Kidney (tissue), 22 donors: ENCODE data around the gene THOC6. TPM values are rescaled to one million over a fixed set of nuclear protein-coding genes. Genes with fewer than 3 reads are reported as not detected.

Source experiments
- DNase-seq, 5 donors: peaks; one replicate each; pipeline ENCODE4 v3.0.0-alpha.2; 2013 to 2020
- FAIRE-seq: peaks from 2 replicates; lab custom pipeline; 2012; peaks lifted over from hg19 to GRCh38; lab: Jason Lieb, UNC
- H3K27ac ChIP-seq, 2 donors: one replicate each; pipeline ENCODE4 v1.7.0; 2013; ENCODE audit warnings: low read depth in 2 of 2, low read length in 2 of 2, inconsistent platforms in 1 of 2
- H3K27me3 ChIP-seq: one replicate; pipeline ENCODE4 v1.7.1; 2013; ENCODE audit warnings: low read length, inconsistent platforms; ENCODE audit not compliant: control insufficient read depth, insufficient read depth
- H3K36me3 ChIP-seq, 3 donors: one replicate each; pipeline versions ENCODE4 v1.7.0 to v1.7.1; 2013; ENCODE audit warnings: low read length in 3 of 3, control low read depth in 1 of 3, inconsistent platforms in 1 of 3; ENCODE audit not compliant: insufficient read depth in 3 of 3, control insufficient read depth in 2 of 3
- H3K4me1 ChIP-seq, 3 donors: one replicate each; pipeline versions ENCODE4 v1.7.0 to v1.7.1; 2013; ENCODE audit warnings: low read length in 3 of 3, inconsistent platforms in 1 of 3, low read depth in 1 of 3; ENCODE audit not compliant: control insufficient read depth in 2 of 3, insufficient read depth in 2 of 3
- H3K4me3 ChIP-seq, 3 donors: one replicate each; pipeline versions ENCODE4 v1.7.0 to v1.8.1; 2013; ENCODE audit warnings: low read length in 3 of 3, control low read depth in 1 of 3, inconsistent platforms in 1 of 3
- H3K9ac ChIP-seq, 3 donors: one replicate each; pipeline versions ENCODE4 v1.7.0 to v1.7.1; 2013; ENCODE audit warnings: low read length in 3 of 3, control low read depth in 1 of 3, inconsistent platforms in 1 of 3
- H3K9me3 ChIP-seq, 3 donors: one replicate each; pipeline versions ENCODE4 v1.7.0 to v1.7.1; 2013; ENCODE audit warnings: low read length in 3 of 3, control low read depth in 1 of 3, inconsistent platforms in 1 of 3; ENCODE audit not compliant: control insufficient read depth in 2 of 3, insufficient read depth in 1 of 3
- intact Hi-C: fragments of 100-400 bp; cut with DNase I; formaldehyde crosslinking; loops from one replicate; pipeline ENCODE4 v1.11.1; 2022
- long read RNA-seq, 10 donors: library from polyadenylated mRNA in 1 of 10; unstranded in 1 of 10; transcript quantifications; one replicate each; pipeline ENCODE4 v2.0.0 and lab custom pipeline, GENCODE V29; 2021 to 2026
- polyA plus RNA-seq: library from polyadenylated mRNA; stranded (reverse); fragments of 350-450 nt; fragmentation: Illumina TruSeq; extraction: RNeasy Lipid Tissue Mini Kit (QIAGEN cat#74804); gene quantifications from one replicate; pipeline ENCODE4 v1.2.3, GENCODE V29; 2014; ENCODE audit warnings: low read depth, low replicate concordance; ENCODE audit not compliant: insufficient read depth
- total RNA-seq: library from RNA; stranded (reverse); fragmentation: NEBNext Ultra II Directional; extraction: Animal tissue kit (Norgen Biotek cat#: 25700); gene quantifications from one replicate; pipeline ENCODE4 v1.2.1, GENCODE V29; 2021
- TF ChIP-seq, protein P1 (sequence below): IDR thresholded peaks from 3 replicates; pipeline ENCODE4 v1.5.1; 2012; ENCODE audit warnings: mild to moderate bottlenecking, moderate library complexity, borderline replicate concordance; ENCODE audit not compliant: insufficient read depth; ENCODE audit errors: extremely low read depth
- donor health status: control.
- donor health status: control.
- donor health status: control.
- donor health status: control.
- donor health status: control.
- donor health status: DM: yes; HTN: yes; CAD: no.
- donor health status: Normal renal cell carcinoma (clear cell type).

THOC6 gene
- total RNA-seq (26.1 TPM), polyA plus RNA-seq (21.2 TPM)
- long read RNA-seq, donor 1, transcript THOC6-202 (13 exons, 1,419 nt), result major isoform, 8 of 8 reads
- long read RNA-seq, donor 1, partial matches to known transcripts, result 0 of 8 reads
- long read RNA-seq, donor 1, other reads (novel, unspliced or antisense), result 0 of 8 reads
- long read RNA-seq, donor 2, transcript THOC6-202 (13 exons, 1,419 nt), result major isoform, 10 of 11 reads
- long read RNA-seq, donor 2, partial matches to known transcripts, result 0 of 11 reads
- long read RNA-seq, donor 2, other reads (novel, unspliced or antisense), result 0 of 11 reads
- long read RNA-seq, donor 3, partial matches to known transcripts, result 5 of 10 reads
- long read RNA-seq, donor 3, other reads (novel, unspliced or antisense), result 0 of 10 reads
- long read RNA-seq, donor 4, transcript THOC6-202 (13 exons, 1,419 nt), result major isoform, 11 of 11 reads
- long read RNA-seq, donor 4, partial matches to known transcripts, result 0 of 11 reads
- long read RNA-seq, donor 4, other reads (novel, unspliced or antisense), result 0 of 11 reads
- long read RNA-seq, donor 5, result 0 reads
- long read RNA-seq, donor 6, partial matches to known transcripts, result 0 of 4 reads
- long read RNA-seq, donor 6, other reads (novel, unspliced or antisense), result 0 of 4 reads
- long read RNA-seq, donor 7, transcript THOC6-202 (13 exons, 1,419 nt), result major isoform, 12 of 22 reads
- long read RNA-seq, donor 7, partial matches to known transcripts, result 2 of 22 reads
- long read RNA-seq, donor 7, other reads (novel, unspliced or antisense), result 8 of 22 reads
- long read RNA-seq, donor 8, transcript THOC6-202 (13 exons, 1,419 nt), result major isoform, 5 of 5 reads
- long read RNA-seq, donor 8, partial matches to known transcripts, result 0 of 5 reads
- long read RNA-seq, donor 8, other reads (novel, unspliced or antisense), result 0 of 5 reads
- long read RNA-seq, donor 9, partial matches to known transcripts, result 0 of 3 reads
- long read RNA-seq, donor 9, other reads (novel, unspliced or antisense), result 0 of 3 reads
- long read RNA-seq, donor 10, transcript THOC6-202 (13 exons, 1,419 nt), result major isoform, 6 of 8 reads
- long read RNA-seq, donor 10, partial matches to known transcripts, result 0 of 8 reads
- long read RNA-seq, donor 10, other reads (novel, unspliced or antisense), result 0 of 8 reads

DNA sequence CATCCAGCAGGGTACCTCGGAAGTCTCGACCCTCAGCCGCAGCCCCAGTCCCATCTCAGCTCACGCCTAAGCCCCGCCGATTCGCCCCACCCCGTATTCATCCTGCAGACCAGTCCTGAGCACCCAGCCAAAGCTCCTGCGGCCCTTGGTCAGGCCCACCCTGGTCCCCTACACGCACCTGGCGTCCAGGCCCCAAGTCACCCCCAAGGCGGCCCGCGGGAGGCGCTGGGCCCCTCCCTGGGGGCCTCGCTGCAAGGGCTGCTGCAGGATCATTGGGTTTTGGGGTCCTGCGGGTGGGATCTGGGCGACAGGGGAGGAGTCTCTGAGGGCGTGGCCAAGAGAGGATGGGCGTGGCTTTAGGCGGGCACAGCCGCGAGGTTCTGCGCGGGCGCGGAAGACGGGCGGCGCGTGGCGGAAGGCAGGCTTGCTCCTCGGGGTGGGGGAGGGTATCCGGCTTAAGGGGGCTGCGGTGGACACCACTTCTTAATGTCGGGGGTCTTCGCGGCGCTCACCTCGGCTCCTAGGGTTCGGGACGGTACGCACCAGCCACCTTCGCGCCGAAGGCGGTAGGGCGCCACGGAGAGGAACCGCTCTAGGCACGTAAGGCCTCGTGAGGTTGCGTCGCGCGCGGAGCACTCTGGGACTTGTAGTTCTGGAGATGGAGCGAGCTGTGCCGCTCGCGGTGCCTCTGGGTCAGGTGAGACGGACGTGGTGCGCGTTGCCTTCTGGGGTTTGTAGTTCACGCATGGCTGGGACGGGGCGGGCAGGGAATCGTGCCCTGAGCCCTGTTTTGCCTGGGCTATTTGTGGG lies at the start of gene THOC6, which contains the start of gene HCFC1R1:
Gene THOC6 (plus strand): TSS at position 367 of the 810 bp plus-strand sequence. CDS start 292 bp downstream, at position 659.
Gene HCFC1R1 (minus strand): TSS at position 274 of the 810 bp plus-strand sequence. CDS start 1 bp downstream, at position 273.
- Histone ChIP-seq H3K27me3 (peaks cover 2% of the 10 kb centered on the region), H3K9ac (peak within 1 kb of the TSS; percentile 37 to 89 (median 65)), H3K36me3 (peaks cover 2 to 5% (median 3%) of the 10 kb centered on the region in 3 donors), H3K4me3 (peak within 1 kb of the TSS; percentile 49 to 90 (median 67)), H3K27ac (peak within 1 kb of the TSS; percentile 98), H3K4me1 (peaks cover 0 to 23% (median 18%) of the 10 kb centered on the region in 3 donors), H3K9me3 (no peaks in the 10 kb centered on the region)
- TF ChIP-seq, protein P1, sequence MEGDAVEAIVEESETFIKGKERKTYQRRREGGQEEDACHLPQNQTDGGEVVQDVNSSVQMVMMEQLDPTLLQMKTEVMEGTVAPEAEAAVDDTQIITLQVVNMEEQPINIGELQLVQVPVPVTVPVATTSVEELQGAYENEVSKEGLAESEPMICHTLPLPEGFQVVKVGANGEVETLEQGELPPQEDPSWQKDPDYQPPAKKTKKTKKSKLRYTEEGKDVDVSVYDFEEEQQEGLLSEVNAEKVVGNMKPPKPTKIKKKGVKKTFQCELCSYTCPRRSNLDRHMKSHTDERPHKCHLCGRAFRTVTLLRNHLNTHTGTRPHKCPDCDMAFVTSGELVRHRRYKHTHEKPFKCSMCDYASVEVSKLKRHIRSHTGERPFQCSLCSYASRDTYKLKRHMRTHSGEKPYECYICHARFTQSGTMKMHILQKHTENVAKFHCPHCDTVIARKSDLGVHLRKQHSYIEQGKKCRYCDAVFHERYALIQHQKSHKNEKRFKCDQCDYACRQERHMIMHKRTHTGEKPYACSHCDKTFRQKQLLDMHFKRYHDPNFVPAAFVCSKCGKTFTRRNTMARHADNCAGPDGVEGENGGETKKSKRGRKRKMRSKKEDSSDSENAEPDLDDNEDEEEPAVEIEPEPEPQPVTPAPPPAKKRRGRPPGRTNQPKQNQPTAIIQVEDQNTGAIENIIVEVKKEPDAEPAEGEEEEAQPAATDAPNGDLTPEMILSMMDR, result no peak
- DNase-seq, result peak; percentile 97 to 99 (median 99)
- intact Hi-C loops, result no loop called here
- no peak for FAIRE-seq

DNA sequence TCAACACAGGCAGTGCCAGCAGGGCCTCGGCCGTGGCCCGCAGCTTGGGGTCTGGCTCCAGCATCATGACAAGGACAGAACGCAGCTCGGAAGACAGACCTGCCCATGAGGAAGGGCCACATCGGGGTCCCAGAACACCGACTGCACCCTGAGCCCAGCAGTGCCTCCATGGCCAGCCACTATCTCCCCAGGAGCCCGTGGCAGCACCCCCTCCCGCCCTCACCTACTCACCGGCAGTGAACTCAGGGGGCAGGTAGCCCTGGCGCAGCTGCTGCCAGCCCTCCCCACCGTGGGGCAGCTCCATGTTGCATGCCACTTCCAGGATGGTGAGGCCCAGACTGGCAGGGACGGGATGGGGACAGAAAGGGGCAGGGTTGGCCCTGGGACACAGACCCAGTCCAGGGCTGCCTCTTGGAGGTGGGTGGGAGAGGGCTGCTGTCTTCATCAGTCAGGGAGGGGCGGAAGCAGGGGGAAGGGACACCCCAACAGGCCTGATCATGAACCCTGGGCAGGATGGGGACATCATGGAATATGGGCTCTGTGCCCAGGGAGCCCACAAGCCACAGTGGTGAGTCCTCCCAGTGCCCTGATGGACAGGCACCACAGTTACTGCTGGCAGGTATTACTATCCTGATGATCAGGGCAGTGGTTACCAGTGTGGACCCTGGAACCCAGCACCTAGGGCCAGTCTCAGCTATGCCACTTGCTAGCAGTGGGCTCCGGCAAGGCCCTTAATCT lies 49.3 kb upstream of the THOC6 start:
- Histone ChIP-seq H3K27me3 (no peaks in the 10 kb centered on the region), H3K27ac (no peak overlapping the region), H3K9me3 (no peaks in the 10 kb centered on the region), H3K4me3 (no peak overlapping the region), H3K36me3 (no peaks in the 10 kb centered on the region), H3K4me1 (peaks cover 0 to 5% (median 0%) of the 10 kb centered on the region in 3 donors), H3K9ac (no peak overlapping the region)
- intact Hi-C loops, result no loop called here
- TF ChIP-seq, protein P1, result no peak
- FAIRE-seq (no peak), DNase-seq (peak in 1 of 5 donors; percentile 75)
